Activated T-cell treated with anti-CD3 and anti-CD28 coated beads for 48 hours (primary cell): ENCODE measurements around the gene CAPN12.

ENCODE experiments used
- DNase-seq: peaks from one replicate; pipeline ENCODE4 v3.0.0-alpha.2; 2020; ENCODE audit warnings: low read depth

CAPN12 gene

GRCh38 chr19:38737921-38738737 lies 6.1 kb downstream of the CAPN12 start:
- DNase-seq: no peak

- DNase-seq: no peak
These were observed 6.9 kb downstream of the CAPN12 start for GRCh38 chr19:38737281-38737865.

GRCh38 chr19:38736413-38737280 lies 7.6 kb downstream of the CAPN12 start:
- DNase-seq: peak; percentile 66

- peak; percentile 55 for DNase-seq
These were observed 8.2 kb downstream of the CAPN12 start for GRCh38 chr19:38736036-38736412.

GRCh38 chr19:38735257-38735686 lies 9.0 kb downstream of the CAPN12 start:
- DNase-seq: no peak

- no peak for DNase-seq
These were observed 9.6 kb downstream of the CAPN12 start for GRCh38 chr19:38734426-38735256.

- DNase-seq: no peak
These were observed 10.2 kb downstream of the CAPN12 start for GRCh38 chr19:38734176-38734425.

- DNase-seq: no peak
These were observed 10.6 kb downstream of the CAPN12 start for GRCh38 chr19:38733493-38734175.

- no peak for DNase-seq
These were observed 11.1 kb downstream of the CAPN12 start for GRCh38 chr19:38733241-38733492.

- no peak for DNase-seq
These were observed 12.5 kb downstream of the CAPN12 start for GRCh38 chr19:38731654-38732301.

- no peak for DNase-seq
These were observed 13.3 kb downstream of the CAPN12 start for GRCh38 chr19:38730731-38731589.

- DNase-seq: no peak
These were observed 13.9 kb downstream of the CAPN12 start for GRCh38 chr19:38730470-38730730.

GRCh38 chr19:38729653-38730469 lies 14.4 kb downstream of the CAPN12 start:
- DNase-seq: peak; percentile 78

- DNase-seq: no peak
These were observed 15.3 kb downstream of the CAPN12 start for GRCh38 chr19:38728752-38729541.

- no peak for DNase-seq
These were observed 16.2 kb downstream of the CAPN12 start for GRCh38 chr19:38727868-38728660.

- no peak for DNase-seq
These were observed 16.9 kb downstream of the CAPN12 start for GRCh38 chr19:38727306-38727867.

- DNase-seq: no peak
These were observed 17.4 kb downstream of the CAPN12 start for GRCh38 chr19:38726761-38727301.
